Astrocyte of the cerebellum (primary cell): ENCODE measurements around the gene DVL2.

Experiments
- DNase-seq: peaks from one replicate; pipeline ENCODE4 v3.0.0-alpha.2; 2011; ENCODE audit warnings: low read depth
- H3K4me3 ChIP-seq: 2 replicates; pipeline ENCODE4 v1.5.1; 2011; ENCODE audit warnings: mild to moderate bottlenecking, low read depth, low read length, moderate library complexity
- in situ Hi-C: cut with HindIII; loops from 2 replicates; pipeline ENCODE4 v1.10.0; 2017; ENCODE audit warnings: low sequenced_read_pairs
- TF ChIP-seq, protein P1 (sequence below): IDR thresholded peaks from 2 replicates; pipeline ENCODE4 v1.5.1; 2012; ENCODE audit warnings: low read length, low read depth, moderate library complexity, mild to moderate bottlenecking; ENCODE audit errors: missing control alignments

The DVL2 gene

GRCh38 chr17:7196651-7197401 lies 37.5 kb downstream of the DVL2 start:
- no peak for DNase-seq
- H3K4me3 ChIP-seq = no peak overlapping the region
- in situ Hi-C loops = no loop called here
- TF ChIP-seq, protein P1, sequence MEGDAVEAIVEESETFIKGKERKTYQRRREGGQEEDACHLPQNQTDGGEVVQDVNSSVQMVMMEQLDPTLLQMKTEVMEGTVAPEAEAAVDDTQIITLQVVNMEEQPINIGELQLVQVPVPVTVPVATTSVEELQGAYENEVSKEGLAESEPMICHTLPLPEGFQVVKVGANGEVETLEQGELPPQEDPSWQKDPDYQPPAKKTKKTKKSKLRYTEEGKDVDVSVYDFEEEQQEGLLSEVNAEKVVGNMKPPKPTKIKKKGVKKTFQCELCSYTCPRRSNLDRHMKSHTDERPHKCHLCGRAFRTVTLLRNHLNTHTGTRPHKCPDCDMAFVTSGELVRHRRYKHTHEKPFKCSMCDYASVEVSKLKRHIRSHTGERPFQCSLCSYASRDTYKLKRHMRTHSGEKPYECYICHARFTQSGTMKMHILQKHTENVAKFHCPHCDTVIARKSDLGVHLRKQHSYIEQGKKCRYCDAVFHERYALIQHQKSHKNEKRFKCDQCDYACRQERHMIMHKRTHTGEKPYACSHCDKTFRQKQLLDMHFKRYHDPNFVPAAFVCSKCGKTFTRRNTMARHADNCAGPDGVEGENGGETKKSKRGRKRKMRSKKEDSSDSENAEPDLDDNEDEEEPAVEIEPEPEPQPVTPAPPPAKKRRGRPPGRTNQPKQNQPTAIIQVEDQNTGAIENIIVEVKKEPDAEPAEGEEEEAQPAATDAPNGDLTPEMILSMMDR = no peak

- H3K4me3 ChIP-seq = no peak overlapping the region
- in situ Hi-C loops = no loop called here
- TF ChIP-seq, protein P1 = no peak
Measured at GRCh38 chr17:7195971-7196370, 38.3 kb downstream of the DVL2 start.

GRCh38 chr17:7192271-7192937 lies 41.9 kb downstream of the DVL2 start:
- DNase-seq = no peak
- no peak overlapping the region for H3K4me3 ChIP-seq
- in situ Hi-C loops = no loop called here

More at GRCh38 chr17:7195971-7196370, 38.3 kb downstream of the DVL2 start:
- no peak for DNase-seq

GRCh38 chr17:7191571-7192270 lies 42.6 kb downstream of the DVL2 start:
- TF ChIP-seq, protein P1 = no peak
- no peak for DNase-seq
- in situ Hi-C loops = no loop called here
- no peak overlapping the region for H3K4me3 ChIP-seq

More at GRCh38 chr17:7192271-7192937, 41.9 kb downstream of the DVL2 start:
- TF ChIP-seq, protein P1 = no peak

DNA sequence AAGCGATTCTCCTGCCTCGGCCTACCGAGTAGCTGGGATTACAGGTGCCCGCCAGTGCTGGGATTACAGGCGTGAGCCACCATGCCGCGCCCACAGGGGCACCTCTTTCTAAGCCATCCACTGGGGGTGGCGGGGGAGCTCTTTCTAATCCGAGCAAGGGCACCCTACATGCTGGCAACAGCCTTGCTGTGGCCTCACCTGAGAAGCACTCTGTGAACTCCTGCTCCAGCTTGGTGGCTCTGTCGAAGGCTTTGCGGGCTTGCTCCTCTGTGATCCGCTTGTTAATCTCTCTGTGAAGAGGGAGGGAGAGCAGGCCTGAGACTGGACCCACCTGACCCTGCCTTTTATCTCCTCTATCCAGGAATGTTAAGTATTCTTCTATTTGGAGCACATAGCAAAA lies 43.2 kb downstream of the DVL2 start:
- no peak overlapping the region for H3K4me3 ChIP-seq
- in situ Hi-C loops = no loop called here

More for the DNA sequence above, 43.2 kb downstream of the DVL2 start:
- TF ChIP-seq, protein P1 = no peak
- no peak for DNase-seq
